Uterus (tissue), 4 donors: Measurements from ENCODE around the gene SEC22C. TPM values are rescaled to one million over a fixed set of nuclear protein-coding genes. Genes with fewer than 3 reads are reported as not detected.

Experiments used
- DNase-seq, 2 donors: peaks; one replicate each; pipeline ENCODE4 v3.0.0-alpha.2; 2019 to 2020
- H3K27ac ChIP-seq, 2 donors: fragments of 200-600 bp; sonication (generic); 1 replicate in 1 of 2; 2 replicates in 1 of 2; pipeline ENCODE4 v1.5.1; 2016 to 2018
- H3K27me3 ChIP-seq, 2 donors: fragments of 200-600 bp; sonication (generic); one replicate each; pipeline ENCODE4 v1.5.1; 2018 to 2019; ENCODE audit warnings: control low read depth in 1 of 2
- H3K36me3 ChIP-seq, 2 donors: fragments of 200-600 bp; sonication (generic); one replicate each; pipeline ENCODE4 v1.5.1; 2019; ENCODE audit warnings: control low read depth in 1 of 2
- H3K4me1 ChIP-seq, 2 donors: fragments of 200-600 bp; sonication (generic); one replicate each; pipeline ENCODE4 v1.5.1; 2018 to 2019; ENCODE audit warnings: control low read depth in 1 of 2
- H3K4me3 ChIP-seq, 2 donors: fragments of 200-600 bp; sonication (generic); 1 replicate in 1 of 2; 2 replicates in 1 of 2; pipeline ENCODE4 v1.5.1; 2018 to 2019; ENCODE audit warnings: mild to moderate bottlenecking in 1 of 2
- H3K9me3 ChIP-seq, 2 donors: fragments of 200-600 bp; sonication (generic); one replicate each; pipeline ENCODE4 v1.5.1; 2019; ENCODE audit warnings: control low read depth in 1 of 2
- POLR2A ChIP-seq, 2 donors: fragments of 450-650 bp; IDR thresholded peaks; one replicate each; pipeline ENCODE4 v1.6.1; 2016; ENCODE audit warnings: antibody characterized with exemption in 2 of 2, mild to moderate bottlenecking in 1 of 2, moderate library complexity in 1 of 2
- intact Hi-C: fragments of 100-400 bp; cut with DNase I; formaldehyde crosslinking; loops from one replicate; pipeline ENCODE4 v1.15.1; 2023; ENCODE audit warnings: low total_unique reads
- total RNA-seq, 4 donors: library from RNA; depleted of rRNA in 3 of 4; stranded (reverse); fragments of >200 nt in 3 of 4; gene quantifications; one replicate each; pipeline versions ENCODE4 v1.1.0 to v1.2.4, GENCODE V29; 2014 to 2023
- TF ChIP-seq, protein P1 (sequence below), 4 experiments: fragments of 200-600 bp in 2 of 4; fragments of 450-650 bp in 2 of 4; sonication (generic) in 2 of 4; IDR thresholded peaks; one replicate each; pipeline ENCODE4 v1.5.1; 2016 to 2019; ENCODE audit warnings: antibody characterized with exemption in 4 of 4, mild to moderate bottlenecking in 2 of 4, moderate library complexity in 1 of 4
- donor health status: DM: yes; HTN: yes; CAD: no.

SEC22C gene
- total RNA-seq, 4 donors from 2014 or later: 49.7 to 82.6 (median 66.0) TPM

DNA sequence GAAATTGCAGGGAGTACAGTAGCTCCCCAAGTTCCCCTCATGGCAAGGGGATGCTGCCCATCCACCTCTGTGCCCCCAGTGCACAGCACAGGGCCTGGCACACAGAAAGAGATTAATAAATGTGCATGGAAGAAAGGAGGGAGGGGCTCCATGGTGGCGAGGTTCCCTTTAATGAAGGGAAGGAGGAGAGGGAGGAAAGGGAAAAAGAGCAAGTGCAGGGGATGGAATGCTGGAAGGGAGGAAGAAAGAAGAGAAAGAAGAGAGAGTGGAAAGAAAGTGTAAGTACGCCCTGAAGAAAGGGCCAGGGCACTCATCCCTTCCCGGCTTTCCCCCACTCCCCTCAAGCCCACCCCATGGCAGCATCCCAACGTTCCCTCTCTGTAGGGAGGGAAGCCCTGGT lies 80.9 kb downstream of the SEC22C start:
- H3K4me1 ChIP-seq: peaks cover 0 to 19% of the 10 kb centered on the region in 2 donors
- TF ChIP-seq, protein P1, sequence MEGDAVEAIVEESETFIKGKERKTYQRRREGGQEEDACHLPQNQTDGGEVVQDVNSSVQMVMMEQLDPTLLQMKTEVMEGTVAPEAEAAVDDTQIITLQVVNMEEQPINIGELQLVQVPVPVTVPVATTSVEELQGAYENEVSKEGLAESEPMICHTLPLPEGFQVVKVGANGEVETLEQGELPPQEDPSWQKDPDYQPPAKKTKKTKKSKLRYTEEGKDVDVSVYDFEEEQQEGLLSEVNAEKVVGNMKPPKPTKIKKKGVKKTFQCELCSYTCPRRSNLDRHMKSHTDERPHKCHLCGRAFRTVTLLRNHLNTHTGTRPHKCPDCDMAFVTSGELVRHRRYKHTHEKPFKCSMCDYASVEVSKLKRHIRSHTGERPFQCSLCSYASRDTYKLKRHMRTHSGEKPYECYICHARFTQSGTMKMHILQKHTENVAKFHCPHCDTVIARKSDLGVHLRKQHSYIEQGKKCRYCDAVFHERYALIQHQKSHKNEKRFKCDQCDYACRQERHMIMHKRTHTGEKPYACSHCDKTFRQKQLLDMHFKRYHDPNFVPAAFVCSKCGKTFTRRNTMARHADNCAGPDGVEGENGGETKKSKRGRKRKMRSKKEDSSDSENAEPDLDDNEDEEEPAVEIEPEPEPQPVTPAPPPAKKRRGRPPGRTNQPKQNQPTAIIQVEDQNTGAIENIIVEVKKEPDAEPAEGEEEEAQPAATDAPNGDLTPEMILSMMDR (IDR thresholded peaks at IDR 0.05): no peak
- no peak for TF ChIP-seq POLR2A (IDR thresholded peaks at IDR 0.05)
- no peak overlapping the region for H3K27ac ChIP-seq
- H3K36me3 ChIP-seq: no peaks in the 10 kb centered on the region
- H3K4me3 ChIP-seq: no peak overlapping the region
- no peak for DNase-seq
- peaks cover 0 to 12% of the 10 kb centered on the region in 2 donors for H3K27me3 ChIP-seq
- H3K9me3 ChIP-seq: no peaks in the 10 kb centered on the region
- intact Hi-C loops: no loop called here

DNA sequence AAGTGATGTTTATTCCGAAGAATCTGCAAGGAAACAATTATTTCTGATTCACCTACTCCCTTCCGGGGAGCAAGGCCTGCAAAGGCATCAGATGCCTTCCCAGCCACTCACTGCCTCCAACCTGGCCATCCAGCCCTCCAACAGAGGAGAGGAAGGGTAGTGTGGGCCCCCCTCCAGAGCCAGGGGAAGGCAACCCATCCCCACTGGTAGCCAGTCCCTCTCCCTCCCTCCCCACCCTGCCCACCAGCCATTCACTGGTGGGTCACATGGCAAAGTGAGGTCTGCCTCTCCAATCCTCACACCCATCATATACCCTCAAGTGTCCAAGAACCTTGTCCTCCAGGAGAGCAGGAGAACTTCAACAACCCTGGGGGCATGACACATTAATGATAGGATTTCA lies 81.7 kb downstream of the SEC22C start:
- Histone ChIP-seq H3K36me3 (no peaks in the 10 kb centered on the region), H3K9me3 (no peaks in the 10 kb centered on the region), H3K27me3 (peaks cover 0 to 12% of the 10 kb centered on the region in 2 donors), H3K4me1 (peaks cover 0 to 19% of the 10 kb centered on the region in 2 donors), H3K27ac (no peak overlapping the region), H3K4me3 (no peak overlapping the region)
- peak in 1 of 2 donors; percentile 2 for DNase-seq
- TF ChIP-seq, protein P1 (IDR thresholded peaks at IDR 0.05): no peak
- no peak for TF ChIP-seq POLR2A (IDR thresholded peaks at IDR 0.05)
- intact Hi-C loops: no loop called here

DNA sequence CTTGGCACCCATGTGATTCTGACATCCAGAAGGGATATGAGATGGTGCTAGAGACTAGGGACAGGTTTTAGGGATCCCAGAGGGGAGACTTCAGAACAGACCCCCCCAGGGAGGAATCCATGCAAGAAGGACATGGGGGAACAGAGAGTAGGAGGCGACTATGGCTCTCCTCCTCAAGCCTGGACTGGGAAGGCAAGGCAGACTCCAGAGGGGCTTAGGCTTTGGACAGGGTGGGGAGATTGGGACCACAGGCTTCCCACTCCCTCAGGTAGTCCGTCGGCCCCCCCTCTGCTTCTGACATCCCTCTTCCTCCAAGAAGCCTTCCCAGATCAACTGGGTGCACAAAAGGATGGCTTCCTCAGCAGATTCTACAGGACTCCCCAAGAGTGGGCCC lies 82.3 kb downstream of the SEC22C start:
- peak in 1 of 2 donors; percentile 3 for DNase-seq
- Histone ChIP-seq H3K27ac (no peak overlapping the region), H3K27me3 (peaks cover 0 to 12% of the 10 kb centered on the region in 2 donors), H3K4me1 (peaks cover 0 to 19% of the 10 kb centered on the region in 2 donors), H3K36me3 (no peaks in the 10 kb centered on the region), H3K4me3 (no peak overlapping the region), H3K9me3 (no peaks in the 10 kb centered on the region)
- intact Hi-C loops: no loop called here
- no peak for TF ChIP-seq POLR2A (IDR thresholded peaks at IDR 0.05)
- TF ChIP-seq, protein P1 (IDR thresholded peaks at IDR 0.05): no peak

DNA sequence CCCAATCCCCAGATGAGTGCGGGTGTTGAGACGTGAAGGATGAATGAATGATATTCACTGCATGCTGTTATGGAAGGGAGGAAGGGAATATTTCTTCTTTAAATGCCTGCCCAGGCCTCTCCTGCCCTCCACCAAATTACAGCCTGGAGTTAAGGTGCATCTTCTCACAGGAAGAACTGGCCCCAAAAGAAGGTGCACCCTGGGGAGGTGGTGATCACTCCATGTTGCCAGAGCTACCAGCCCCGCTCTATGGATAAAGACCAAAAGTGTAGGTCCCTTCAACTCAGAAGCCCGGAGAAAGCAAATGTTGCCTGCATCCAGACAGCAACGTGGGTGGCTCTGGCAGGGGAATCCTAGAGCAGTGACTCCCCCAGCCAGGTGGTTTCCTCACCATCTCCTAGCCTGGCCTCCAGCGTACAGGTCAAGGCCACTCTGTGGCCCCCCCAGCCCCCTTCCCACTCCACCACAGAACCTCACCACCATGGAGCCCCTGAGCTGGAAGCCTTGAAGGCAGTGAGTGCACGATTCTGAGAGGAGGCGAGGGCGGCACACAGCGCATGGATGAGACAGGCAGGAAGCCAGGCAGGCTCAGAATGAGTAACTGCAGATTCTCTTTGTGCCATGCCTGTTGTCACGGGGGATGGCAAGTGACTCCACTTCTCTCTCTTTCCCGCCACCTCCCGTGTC lies 82.8 kb downstream of the SEC22C start:
- H3K27ac ChIP-seq: no peak overlapping the region
- TF ChIP-seq POLR2A (IDR thresholded peaks at IDR 0.05): no peak
- TF ChIP-seq, protein P1 (IDR thresholded peaks at IDR 0.05): no peak
- peak in 1 of 2 donors; percentile 3 for DNase-seq
- H3K36me3 ChIP-seq: no peaks in the 10 kb centered on the region
- intact Hi-C loops: no loop called here
- H3K9me3 ChIP-seq: no peaks in the 10 kb centered on the region
- no peak overlapping the region for H3K4me3 ChIP-seq
- peaks cover 0 to 19% of the 10 kb centered on the region in 2 donors for H3K4me1 ChIP-seq
- H3K27me3 ChIP-seq: peaks cover 0 to 12% of the 10 kb centered on the region in 2 donors

DNA sequence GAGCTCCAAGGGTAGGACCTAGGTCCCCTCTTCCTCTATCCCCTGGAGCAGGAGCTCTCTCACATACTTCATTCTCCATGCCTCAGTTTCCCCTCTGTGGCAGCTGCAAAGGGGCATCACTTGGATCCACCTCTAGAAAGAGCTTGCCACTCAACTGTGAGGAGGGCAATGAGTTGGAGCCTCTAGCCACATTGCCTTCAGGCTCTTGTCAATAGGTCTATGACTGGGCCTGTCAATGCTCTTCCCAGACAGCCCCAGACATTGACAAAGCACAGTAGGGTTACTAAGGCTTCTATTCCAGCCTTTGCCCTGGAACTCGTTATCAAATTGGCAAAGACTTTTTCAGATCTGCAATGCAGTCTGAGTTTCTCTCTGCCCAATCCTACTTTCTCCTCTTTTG lies 83.7 kb downstream of the SEC22C start:
- intact Hi-C loops: no loop called here
- TF ChIP-seq POLR2A (IDR thresholded peaks at IDR 0.05): no peak
- TF ChIP-seq, protein P1 (IDR thresholded peaks at IDR 0.05): no peak
- no peak overlapping the region for H3K4me3 ChIP-seq
- no peak overlapping the region for H3K27ac ChIP-seq
- no peaks in the 10 kb centered on the region for H3K36me3 ChIP-seq
- H3K9me3 ChIP-seq: no peaks in the 10 kb centered on the region
- H3K27me3 ChIP-seq: peaks cover 0 to 12% of the 10 kb centered on the region in 2 donors
- H3K4me1 ChIP-seq: peaks cover 0 to 19% of the 10 kb centered on the region in 2 donors
- DNase-seq: no peak

Other genes starting within 250 kb of the SEC22C start
- gene LYZL4, start 171.4 kb downstream of the SEC22C start, total RNA-seq: not detected
- gene VIPR1, start 79.3 kb downstream of the SEC22C start, total RNA-seq: 1 to 10 TPM in 2 of 4 donors, under 1 TPM in 2; 0.26 to 1.5 (median 0.99) TPM
- 10 to 100 TPM in 3 of 4 donors, 1 to 10 TPM in 1; 7.4 to 20.0 (median 15.7) TPM for gene SS18L2, start 8.9 kb upstream of the SEC22C start, total RNA-seq
- 100 to 1,000 TPM; 119 to 361 (median 164) TPM for gene NKTR, start 18.7 kb upstream of the SEC22C start, total RNA-seq
- 10 to 100 TPM; 29.1 to 44.7 (median 32.1) TPM for gene ZBTB47, start 71.7 kb upstream of the SEC22C start, total RNA-seq
- gene KLHL40, start 103.6 kb upstream of the SEC22C start, total RNA-seq: not detected
- gene HHATL, start 120.8 kb upstream of the SEC22C start, total RNA-seq: 1 to 10 TPM in 1 of 4 donors, under 1 TPM in 1, not detected in 2; 0.62 to 1.3 TPM
- gene CCDC13, start 191.3 kb upstream of the SEC22C start, total RNA-seq: 1 to 10 TPM in 2 of 4 donors, not detected in 2; 1.7 to 1.9 TPM
- gene HIGD1A, start 222.5 kb upstream of the SEC22C start, total RNA-seq: 100 to 1,000 TPM in 2 of 4 donors, 10 to 100 TPM in 2; 65.3 to 234 (median 103) TPM
- gene ACKR2, start 227.5 kb upstream of the SEC22C start, total RNA-seq: 1 to 10 TPM; 1.5 to 8.7 (median 4.7) TPM